ENCODE measurements around the gene UBA7.

GRCh38 chr3:49781415-49782199 is 32.1 kb downstream of the UBA7 start:
- TF ChIP-seq CTCF (IDR thresholded peaks at IDR 0.05) (no peak), POLR2AphosphoS5 (IDR thresholded peaks at IDR 0.05) (no peak), POLR2A (IDR thresholded peaks at IDR 0.05) (no peak), EP300 (IDR thresholded peaks at IDR 0.05) (no peak)
